Common myeloid progenitor, CD34-positive (primary cell): ENCODE measurements around the gene MUC15.

Experiments
- CTCF ChIA-PET: fragments of 350-600 bp; sonication (Branson Sonifier 250); formaldehyde crosslinking; loops from one replicate; lab custom pipeline; 2021; ENCODE audit warnings: antibody characterized with exemption; lab: Charles Lee
- POLR2A ChIA-PET: fragments of 350-600 bp; sonication (Branson Sonifier 250); formaldehyde crosslinking; loops from one replicate; lab custom pipeline; 2021; ENCODE audit warnings: antibody characterized with exemption; lab: Charles Lee
- DNase-seq, 3 donors: peaks; one replicate each; pipeline versions ENCODE4 v3.0.0 to v3.0.0-alpha.2; 2013
- H3K27ac ChIP-seq, 2 experiments: 1 replicate in 1 of 2; 2 replicates in 1 of 2; pipeline ENCODE4 v1.7.0; 2013; ENCODE audit warnings: inconsistent platforms in 2 of 2, low read length in 2 of 2, mild to moderate bottlenecking in 2 of 2, low read depth in 1 of 2, moderate library complexity in 1 of 2; ENCODE audit not compliant: severe bottlenecking in 2 of 2, insufficient read depth in 1 of 2, poor library complexity in 1 of 2
- H3K27me3 ChIP-seq, 5 experiments: replicated peaks in 2 of 5; 1 replicate in 3 of 5; 2 replicates in 2 of 5; pipeline versions ENCODE4 v1.6.1 to v1.7.0; 2013; ENCODE audit warnings: low read length in 4 of 5, mild to moderate bottlenecking in 2 of 5, moderate library complexity in 2 of 5, inconsistent platforms in 1 of 5; ENCODE audit not compliant: insufficient read depth in 5 of 5, control insufficient read depth in 4 of 5
- H3K36me3 ChIP-seq, 4 experiments: 1 replicate in 2 of 4; 2 replicates in 2 of 4; pipeline versions ENCODE4 v1.6.1 to v1.7.0; 2013; ENCODE audit warnings: low read length in 3 of 4, control low read depth in 1 of 4, mild to moderate bottlenecking in 1 of 4; ENCODE audit not compliant: control insufficient read depth in 4 of 4, insufficient read depth in 4 of 4
- H3K4me1 ChIP-seq, 4 experiments: 1 replicate in 3 of 4; 2 replicates in 1 of 4; pipeline versions ENCODE4 v1.6.1 to v1.7.1; 2013; ENCODE audit warnings: low read length in 3 of 4, mild to moderate bottlenecking in 3 of 4, control low read depth in 1 of 4, inconsistent platforms in 1 of 4, moderate library complexity in 1 of 4; ENCODE audit not compliant: control insufficient read depth in 4 of 4, insufficient read depth in 4 of 4; ENCODE audit errors: control extremely low read depth in 1 of 4
- H3K4me3 ChIP-seq, 7 experiments: 1 replicate in 4 of 7; 2 replicates in 3 of 7; pipeline versions ENCODE4 v1.5.1 to v1.7.0; 2013; ENCODE audit warnings: mild to moderate bottlenecking in 7 of 7, low read length in 6 of 7, moderate library complexity in 6 of 7, inconsistent platforms in 2 of 7, low read depth in 2 of 7, control low read depth in 1 of 7; ENCODE audit not compliant: insufficient read depth in 4 of 7, control insufficient read depth in 1 of 7; ENCODE audit errors: extremely low read depth in 1 of 7
- H3K9me3 ChIP-seq, 5 experiments: 1 replicate in 4 of 5; 2 replicates in 1 of 5; pipeline versions ENCODE4 v1.6.1 to v1.7.1; 2013; ENCODE audit warnings: low read length in 4 of 5, mild to moderate bottlenecking in 2 of 5, inconsistent platforms in 1 of 5, low read depth in 1 of 5, moderate library complexity in 1 of 5; ENCODE audit not compliant: control insufficient read depth in 4 of 5, insufficient read depth in 2 of 5; ENCODE audit errors: control extremely low read depth in 1 of 5
- WGBS: methylation state at CpG from one replicate; pipeline ENCODE4 v1.1.5; 2013; ENCODE audit not compliant: insufficient coverage; 5-methylcytosine and 5-hydroxymethylcytosine counted together

The MUC15 gene

GRCh38 chr11:26553182-26553581, 18.9 kb downstream of the MUC15 start:
- 60% methylated on average over 1 of the region's 2 CpGs for WGBS
- no peak for DNase-seq
- Histone ChIP-seq H3K27me3 (no peaks in the 10 kb centered on the region), H3K36me3 (no peaks in the 10 kb centered on the region), H3K4me3 (no peak overlapping the region), H3K27ac (no peak overlapping the region), H3K4me1 (no peaks in the 10 kb centered on the region), H3K9me3 (no peaks in the 10 kb centered on the region)
- ChIA-PET POLR2A (no interaction called here), CTCF (no interaction called here)

- Histone ChIP-seq H3K27ac (no peak overlapping the region), H3K27me3 (no peaks in the 10 kb centered on the region), H3K4me3 (no peak overlapping the region), H3K36me3 (no peaks in the 10 kb centered on the region), H3K9me3 (no peaks in the 10 kb centered on the region), H3K4me1 (no peaks in the 10 kb centered on the region)
- ChIA-PET CTCF (no interaction called here), POLR2A (no interaction called here)
- WGBS = no CpG with 5 or more reads among the region's 1 CpG
- DNase-seq = no peak
These were observed 20.8 kb downstream of the MUC15 start for GRCh38 chr11:26551186-26551801.

GRCh38 chr11:26550022-26550421, 22.0 kb downstream of the MUC15 start:
- Histone ChIP-seq H3K9me3 (no peaks in the 10 kb centered on the region), H3K27ac (no peak overlapping the region), H3K36me3 (no peaks in the 10 kb centered on the region), H3K4me1 (no peaks in the 10 kb centered on the region), H3K4me3 (no peak overlapping the region), H3K27me3 (no peaks in the 10 kb centered on the region)
- POLR2A ChIA-PET = no interaction called here
- no CpG with 5 or more reads among the region's 1 CpG for WGBS
- DNase-seq = no peak
- CTCF ChIA-PET = no interaction called here

GRCh38 chr11:26549176-26549575, 22.9 kb downstream of the MUC15 start:
- ChIA-PET CTCF (no interaction called here), POLR2A (no interaction called here)
- Histone ChIP-seq H3K9me3 (no peaks in the 10 kb centered on the region), H3K4me1 (no peaks in the 10 kb centered on the region), H3K27ac (no peak overlapping the region), H3K27me3 (no peaks in the 10 kb centered on the region), H3K36me3 (no peaks in the 10 kb centered on the region), H3K4me3 (no peak overlapping the region)
- no peak for DNase-seq
- 50% methylated on average over 2 of the region's 2 CpGs for WGBS

GRCh38 chr11:26541870-26542269, 30.2 kb downstream of the MUC15 start:
- H3K4me1 ChIP-seq = no peaks in the 10 kb centered on the region
- WGBS = no CpG with 5 or more reads among the region's 2 CpGs
- H3K36me3 ChIP-seq = no peaks in the 10 kb centered on the region
- H3K27ac ChIP-seq = no peak overlapping the region
- DNase-seq = no peak
- POLR2A ChIA-PET = no interaction called here
- CTCF ChIA-PET = no interaction called here
- H3K4me3 ChIP-seq = no peak overlapping the region
- no peaks in the 10 kb centered on the region for H3K27me3 ChIP-seq
- no peaks in the 10 kb centered on the region for H3K9me3 ChIP-seq

GRCh38 chr11:26539517-26539916, 32.5 kb downstream of the MUC15 start:
- no peaks in the 10 kb centered on the region for H3K27me3 ChIP-seq
- no peaks in the 10 kb centered on the region for H3K9me3 ChIP-seq
- ChIA-PET POLR2A (no interaction called here), CTCF (no interaction called here)
- H3K36me3 ChIP-seq = no peaks in the 10 kb centered on the region
- no peak overlapping the region for H3K4me3 ChIP-seq
- H3K27ac ChIP-seq = no peak overlapping the region
- 86% methylated on average over 1 of the region's 3 CpGs for WGBS
- DNase-seq = no peak
- no peaks in the 10 kb centered on the region for H3K4me1 ChIP-seq

GRCh38 chr11:26537341-26537740, 34.7 kb downstream of the MUC15 start:
- no peak overlapping the region for H3K4me3 ChIP-seq
- H3K27me3 ChIP-seq = no peaks in the 10 kb centered on the region
- no peaks in the 10 kb centered on the region for H3K36me3 ChIP-seq
- ChIA-PET POLR2A (no interaction called here), CTCF (no interaction called here)
- no peaks in the 10 kb centered on the region for H3K9me3 ChIP-seq
- no peak for DNase-seq
- 89% methylated on average over 3 of the region's 4 CpGs for WGBS
- H3K4me1 ChIP-seq = no peaks in the 10 kb centered on the region
- no peak overlapping the region for H3K27ac ChIP-seq
